Upper lobe of right lung (tissue), 1 donor: ENCODE results near the gene PPP6R2. TPM values are rescaled to one million over a fixed set of nuclear protein-coding genes. Genes with fewer than 3 reads are reported as not detected.

Experiments used
- ATAC-seq: fragments of 200-7000 bp; cut with Tn5 transposase; one replicate; pipeline ENCODE4 v1.9.1; 2020; ENCODE audit warnings: mild to moderate bottlenecking, moderate library complexity
- DNase-seq: peaks from one replicate; pipeline ENCODE4 v3.0.0-alpha.2; 2020
- H3K27ac ChIP-seq: fragments of 200-600 bp; one replicate; pipeline ENCODE4 v1.8.0; 2022
- H3K27me3 ChIP-seq: fragments of 200-600 bp; one replicate; pipeline ENCODE4 v1.8.0; 2022; ENCODE audit warnings: mild to moderate bottlenecking
- H3K36me3 ChIP-seq: fragments of 200-600 bp; one replicate; pipeline ENCODE4 v1.8.0; 2022
- H3K4me1 ChIP-seq: fragments of 200-600 bp; one replicate; pipeline ENCODE4 v1.8.0; 2022
- H3K4me3 ChIP-seq: fragments of 200-600 bp; one replicate; pipeline ENCODE4 v1.8.0; 2022; ENCODE audit warnings: mild to moderate bottlenecking
- H3K9me3 ChIP-seq: fragments of 200-600 bp; one replicate; pipeline ENCODE4 v1.8.0; 2022
- CTCF ChIP-seq: fragments of 200-600 bp; IDR thresholded peaks from one replicate; pipeline ENCODE4 v1.8.0; 2022; ENCODE audit warnings: antibody characterized with exemption
- intact Hi-C: fragments of 100-400 bp; cut with DNase I; formaldehyde crosslinking; loops from one replicate; pipeline ENCODE4 v1.11.0; 2022
- total RNA-seq: library from RNA; stranded (reverse); fragmentation: NEBNext Ultra II Directional; extraction: Animal tissue kit (Norgen Biotek cat#: 25700); gene quantifications from one replicate; pipeline ENCODE4 v1.2.1, GENCODE V29; 2021
- donor health status: DM: no; HTN: yes; CAD: no; lungs with severe emphysema.

PPP6R2 gene
- total RNA-seq, 1 donor from 2014 or later: 54.0 TPM

- no peak for DNase-seq
- Histone ChIP-seq H3K4me1 (peaks cover 7% of the 10 kb centered on the region), H3K9me3 (no peaks in the 10 kb centered on the region), H3K4me3 (peak overlapping the region; percentile 69), H3K36me3 (no peaks in the 10 kb centered on the region), H3K27ac (peak overlapping the region; percentile 78), H3K27me3 (no peaks in the 10 kb centered on the region)
- TF ChIP-seq CTCF: no peak
- intact Hi-C loops: no loop called here
- ATAC-seq: no peak
Observed at GRCh38 chr22:50343541-50343935, 411 bp downstream of the PPP6R2 start.

GRCh38 chr22:50346470-50346869, 3.3 kb downstream of the PPP6R2 start:
- no peak for DNase-seq
- no peak overlapping the region for H3K27ac ChIP-seq
- ATAC-seq: no peak
- no peaks in the 10 kb centered on the region for H3K36me3 ChIP-seq
- intact Hi-C loops: no loop called here
- H3K27me3 ChIP-seq: no peaks in the 10 kb centered on the region
- no peak overlapping the region for H3K4me3 ChIP-seq
- H3K4me1 ChIP-seq: peaks cover 7% of the 10 kb centered on the region
- H3K9me3 ChIP-seq: no peaks in the 10 kb centered on the region
- TF ChIP-seq CTCF: no peak

GRCh38 chr22:50347157-50347556, 4.0 kb downstream of the PPP6R2 start:
- no peak for DNase-seq
- no peaks in the 10 kb centered on the region for H3K9me3 ChIP-seq
- H3K27me3 ChIP-seq: no peaks in the 10 kb centered on the region
- intact Hi-C loops: no loop called here
- H3K4me3 ChIP-seq: no peak overlapping the region
- peaks cover 4% of the 10 kb centered on the region for H3K36me3 ChIP-seq
- no peak overlapping the region for H3K27ac ChIP-seq
- ATAC-seq: no peak
- TF ChIP-seq CTCF: no peak
- H3K4me1 ChIP-seq: peaks cover 4% of the 10 kb centered on the region

GRCh38 chr22:50348058-50348457, 4.9 kb downstream of the PPP6R2 start:
- ATAC-seq (no peak), DNase-seq (no peak)
- no peak overlapping the region for H3K27ac ChIP-seq
- no peaks in the 10 kb centered on the region for H3K4me1 ChIP-seq
- no peak overlapping the region for H3K4me3 ChIP-seq
- no peak for TF ChIP-seq CTCF
- no peaks in the 10 kb centered on the region for H3K27me3 ChIP-seq
- intact Hi-C loops: no loop called here
- H3K9me3 ChIP-seq: no peaks in the 10 kb centered on the region
- peaks cover 13% of the 10 kb centered on the region for H3K36me3 ChIP-seq

GRCh38 chr22:50356186-50356585, 13.1 kb downstream of the PPP6R2 start:
- ATAC-seq: no peak
- peaks cover 4% of the 10 kb centered on the region for H3K4me1 ChIP-seq
- no peak overlapping the region for H3K27ac ChIP-seq
- TF ChIP-seq CTCF: no peak
- H3K36me3 ChIP-seq: peaks cover 26% of the 10 kb centered on the region
- no peak for DNase-seq
- no peaks in the 10 kb centered on the region for H3K27me3 ChIP-seq
- no peak overlapping the region for H3K4me3 ChIP-seq
- intact Hi-C loops: no loop called here
- no peaks in the 10 kb centered on the region for H3K9me3 ChIP-seq

- peaks cover 22% of the 10 kb centered on the region for H3K36me3 ChIP-seq
- ATAC-seq: no peak
Observed at GRCh38 chr22:50357222-50357621, 14.1 kb downstream of the PPP6R2 start.

More at GRCh38 chr22:50357222-50357621, 14.1 kb downstream of the PPP6R2 start:
- Histone ChIP-seq H3K9me3 (no peaks in the 10 kb centered on the region), H3K27ac (no peak overlapping the region), H3K4me3 (no peak overlapping the region), H3K27me3 (no peaks in the 10 kb centered on the region), H3K4me1 (peaks cover 4% of the 10 kb centered on the region)
- DNase-seq: no peak
- no peak for TF ChIP-seq CTCF
- intact Hi-C loops: no loop called here
